ENCODE data around the gene TBL1X.

TBL1X gene

GRCh38 chrX:9593756-9594155, 128.9 kb downstream of the TBL1X start:
- no peak for DNase-seq

GRCh38 chrX:9595174-9595573, 130.3 kb downstream of the TBL1X start:
- DNase-seq, result no peak

GRCh38 chrX:9596837-9597236, 132.0 kb downstream of the TBL1X start:
- no peak for DNase-seq

GRCh38 chrX:9597361-9598035, 132.6 kb downstream of the TBL1X start:
- no peak for DNase-seq

GRCh38 chrX:9598344-9598743, 133.5 kb downstream of the TBL1X start:
- DNase-seq, result no peak

- DNase-seq, result no peak
Observed at GRCh38 chrX:9604111-9604907, 139.5 kb downstream of the TBL1X start.

GRCh38 chrX:9604908-9605306, 140.0 kb downstream of the TBL1X start:
- no peak for DNase-seq

- DNase-seq, result no peak
Observed at GRCh38 chrX:9605484-9605883, 140.6 kb downstream of the TBL1X start.

- DNase-seq, result no peak
Observed at GRCh38 chrX:9606971-9607370, 142.1 kb downstream of the TBL1X start.

- no peak for DNase-seq
Observed at GRCh38 chrX:9609499-9609898, 144.6 kb downstream of the TBL1X start.

GRCh38 chrX:9609987-9610386, 145.1 kb downstream of the TBL1X start:
- DNase-seq, result no peak

- DNase-seq, result no peak
Observed at GRCh38 chrX:9610771-9611392, 146.0 kb downstream of the TBL1X start.

GRCh38 chrX:9611436-9612145, 146.7 kb downstream of the TBL1X start:
- no peak for DNase-seq

GRCh38 chrX:9612146-9612505, 147.3 kb downstream of the TBL1X start:
- DNase-seq, result no peak

GRCh38 chrX:9614016-9614415, 149.2 kb downstream of the TBL1X start:
- DNase-seq, result no peak

- DNase-seq, result no peak
Observed at GRCh38 chrX:9619133-9619532, 154.3 kb downstream of the TBL1X start.

- no peak for DNase-seq
Observed at GRCh38 chrX:9619581-9619980, 154.7 kb downstream of the TBL1X start.

- DNase-seq, result no peak
Observed at GRCh38 chrX:9622128-9622527, 157.3 kb downstream of the TBL1X start.

GRCh38 chrX:9626379-9626778, 161.5 kb downstream of the TBL1X start:
- DNase-seq, result no peak

- no peak for DNase-seq
Observed at GRCh38 chrX:9627922-9628321, 163.1 kb downstream of the TBL1X start.

GRCh38 chrX:9628779-9629493, 164.1 kb downstream of the TBL1X start:
- no peak for DNase-seq

GRCh38 chrX:9634551-9634950, 169.7 kb downstream of the TBL1X start:
- no peak for DNase-seq

- no peak for DNase-seq
Observed at GRCh38 chrX:9635368-9635767, 170.5 kb downstream of the TBL1X start.

Data from amniotic stem cell (primary cell).